GM19438 (cell line): Measurements from ENCODE around the gene SMOC1.

Experiments used
- ATAC-seq: cut with Tn5 transposase; IDR thresholded peaks from one replicate; pipeline ENCODE4 v1.9.1; 2021; ENCODE audit warnings: low read depth; ENCODE audit not compliant: unreplicated experiment

The SMOC1 gene

DNA sequence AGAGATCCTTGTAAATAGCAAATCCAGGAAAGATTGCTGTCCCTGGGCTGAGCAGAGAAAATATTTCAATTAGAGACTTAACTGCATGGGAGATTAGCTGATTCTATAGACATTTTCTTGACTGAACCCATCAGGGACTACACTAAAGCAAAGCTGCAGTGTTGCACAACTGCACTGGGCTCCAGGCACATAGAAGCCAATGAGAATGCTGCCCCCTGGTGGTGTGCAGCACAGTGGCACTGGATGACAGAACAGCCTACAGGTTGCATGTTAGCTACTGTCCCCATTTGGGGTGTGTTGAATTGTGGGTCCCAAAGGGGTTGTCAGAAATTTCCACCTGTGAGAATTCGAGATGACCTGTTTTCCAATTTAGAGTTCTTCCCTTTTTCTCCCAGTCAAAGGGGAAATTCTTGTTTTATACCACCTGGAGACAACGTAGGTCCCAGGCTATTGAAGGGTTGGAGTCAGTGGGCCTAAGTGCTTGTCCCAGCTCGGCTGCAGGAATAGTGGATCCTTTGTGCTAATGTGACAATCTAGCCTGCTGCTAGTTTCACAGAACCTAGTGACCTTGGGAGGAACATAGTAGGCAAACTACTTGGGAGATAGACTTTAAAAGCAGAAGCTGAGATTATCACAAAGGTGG is 194.8 kb downstream of the SMOC1 start:
- no peak for ATAC-seq

DNA sequence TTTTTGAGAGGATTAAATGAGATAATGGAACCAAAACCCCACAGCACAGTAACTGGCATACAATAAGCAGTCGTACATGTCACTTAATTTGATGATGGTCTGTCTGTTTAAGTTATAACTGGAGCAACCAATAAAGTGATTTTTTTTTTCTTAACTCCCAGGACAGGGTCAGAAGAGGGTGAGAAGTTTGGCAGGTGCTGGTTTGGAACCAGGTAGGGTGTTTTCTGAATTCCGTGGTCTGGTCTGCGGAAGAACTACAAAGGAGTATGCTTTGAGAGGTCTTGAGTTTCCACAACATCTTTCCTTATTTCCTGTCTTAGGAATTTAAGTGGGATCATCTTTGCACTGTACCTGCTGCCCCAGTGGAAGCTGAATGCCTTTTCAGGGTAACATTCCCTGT is 197.8 kb downstream of the SMOC1 start:
- ATAC-seq = no peak

DNA sequence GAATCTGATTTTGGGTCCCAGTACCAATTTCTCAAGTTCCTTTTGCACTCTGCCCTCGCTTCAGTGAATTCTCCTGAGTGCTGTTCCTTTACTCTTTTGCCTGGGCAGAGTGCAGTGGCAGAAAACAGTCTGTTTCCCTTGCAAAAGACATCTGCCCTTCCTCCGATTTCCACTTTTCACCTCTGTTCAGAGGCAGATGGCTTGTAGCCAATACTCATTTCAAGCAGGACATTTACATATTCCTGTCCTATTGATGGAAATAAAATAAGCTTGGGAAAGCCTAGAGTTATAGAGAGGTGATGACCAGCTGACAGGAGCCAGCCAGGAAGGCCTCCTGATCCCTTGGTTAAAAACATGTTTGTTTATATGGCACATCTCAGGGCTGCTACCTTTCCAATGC is 198.5 kb downstream of the SMOC1 start:
- ATAC-seq = no peak

DNA sequence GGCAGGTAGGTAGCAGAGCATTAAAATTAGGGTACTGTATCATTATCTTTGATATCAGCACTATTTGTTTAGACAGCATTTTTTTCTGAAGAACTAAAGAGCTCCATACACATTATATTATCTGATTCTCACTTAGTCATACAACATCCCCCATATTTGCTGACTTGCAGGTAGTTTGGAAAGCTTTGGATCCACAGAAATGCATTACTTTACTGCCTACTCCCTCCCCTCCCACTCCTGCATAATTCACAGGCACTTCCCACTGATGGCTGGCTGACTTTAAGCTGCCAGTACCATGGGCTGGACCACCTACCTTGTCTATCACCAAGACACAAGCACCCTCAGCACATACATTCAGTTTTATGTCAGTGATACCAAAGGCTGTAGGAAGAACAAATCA is 199.1 kb downstream of the SMOC1 start:
- no peak for ATAC-seq

DNA sequence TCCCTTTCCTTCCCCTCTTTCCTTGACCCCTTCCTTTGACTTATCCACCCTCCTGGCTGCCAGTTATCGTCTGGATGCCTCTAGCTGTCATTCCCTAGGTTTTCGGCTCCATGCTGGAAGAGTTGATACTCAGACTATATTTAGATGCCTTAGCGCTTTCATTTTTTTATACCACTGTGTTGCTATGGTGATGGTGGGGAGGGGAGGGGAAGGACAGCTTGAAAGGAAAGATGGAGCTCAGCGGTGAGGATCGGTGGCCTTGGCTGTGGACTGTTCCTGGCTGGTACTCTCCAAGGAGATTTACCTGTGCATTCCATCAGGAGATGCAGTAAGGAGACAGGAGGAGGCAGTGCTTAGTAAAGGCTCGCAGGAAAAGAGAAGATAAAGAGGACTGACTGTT is 200.9 kb downstream of the SMOC1 start:
- ATAC-seq = no peak
